B cell (primary cell): ENCODE data around the gene MMP24. TPM values are rescaled to one million over a fixed set of nuclear protein-coding genes. Genes with fewer than 3 reads are reported as not detected.

Experiments
- ATAC-seq: fragments of 200-7000 bp; cut with Tn5 transposase; one replicate; pipeline ENCODE4 v1.10.0; 2021; ENCODE audit warnings: low read depth, mild to moderate bottlenecking, moderate number of reproducible peaks, moderate library complexity
- CTCF ChIA-PET: fragments of 350-600 bp; sonication (Branson Sonifier 250); formaldehyde crosslinking; loops from one replicate; lab custom pipeline; 2021; ENCODE audit warnings: antibody characterized with exemption, inconsistent platforms; lab: Charles Lee
- POLR2A ChIA-PET: fragments of 350-600 bp; sonication (Branson Sonifier 250); formaldehyde crosslinking; loops from one replicate; lab custom pipeline; 2021; ENCODE audit warnings: antibody characterized with exemption; lab: Charles Lee
- DNase-seq: peaks from one replicate; pipeline ENCODE4 v3.0.0; 2013
- H2AFZ ChIP-seq: 2 replicates; pipeline ENCODE4 v1.6.1; 2012; ENCODE audit warnings: mild to moderate bottlenecking, low read depth, low read length; ENCODE audit not compliant: insufficient read depth, poor library complexity, severe bottlenecking
- H3K27ac ChIP-seq, 2 donors: 1 replicate in 1 of 2; 2 replicates in 1 of 2; pipeline ENCODE4 v1.5.1; 2012 to 2013; ENCODE audit warnings: low read length in 2 of 2, mild to moderate bottlenecking in 2 of 2, moderate library complexity in 1 of 2
- H3K27me3 ChIP-seq, 4 experiments: fragments of 200-600 bp in 1 of 4; sonication (generic) in 1 of 4; replicated peaks in 1 of 4; 1 replicate in 2 of 4; 2 replicates in 2 of 4; pipeline versions ENCODE4 v1.6.1 to v1.7.0; 2013 to 2016; ENCODE audit warnings: low read length in 3 of 4, mild to moderate bottlenecking in 2 of 4, mixed read lengths in 1 of 4, moderate library complexity in 1 of 4; ENCODE audit not compliant: insufficient read depth in 4 of 4, control insufficient read depth in 3 of 4; ENCODE audit errors: control extremely low read depth in 1 of 4
- H3K36me3 ChIP-seq, 2 experiments: replicated peaks in 1 of 2; 1 replicate in 1 of 2; 2 replicates in 1 of 2; pipeline versions ENCODE4 v1.6.1 to v1.7.1; 2013; ENCODE audit warnings: low read length in 1 of 2; ENCODE audit not compliant: insufficient read depth in 2 of 2, control insufficient read depth in 1 of 2; ENCODE audit errors: control extremely low read depth in 1 of 2, extremely low read depth in 1 of 2
- H3K4me1 ChIP-seq, 2 donors: fragments of 200-600 bp in 1 of 2; sonication (generic) in 1 of 2; 1 replicate in 1 of 2; 2 replicates in 1 of 2; pipeline versions ENCODE4 v1.5.1 to v1.6.1; 2013 to 2017; ENCODE audit warnings: low read length in 2 of 2; ENCODE audit not compliant: control insufficient read depth in 2 of 2, insufficient read depth in 2 of 2
- H3K4me2 ChIP-seq: replicated peaks from 2 replicates; pipeline ENCODE3; 2012; ENCODE audit warnings: mild to moderate bottlenecking, low read depth, low read length; ENCODE audit not compliant: poor library complexity, severe bottlenecking
- H3K4me3 ChIP-seq, 5 experiments: fragments of 200-600 bp in 1 of 5; sonication (generic) in 1 of 5; 1 replicate in 3 of 5; 2 replicates in 2 of 5; pipeline versions ENCODE4 v1.5.1 to v1.7.0; 2011 to 2016; ENCODE audit warnings: low read length in 4 of 5, mild to moderate bottlenecking in 4 of 5, low read depth in 2 of 5, control low read depth in 1 of 5, moderate library complexity in 1 of 5; ENCODE audit not compliant: insufficient read depth in 1 of 5; ENCODE audit errors: control extremely low read depth in 1 of 5, extremely low read depth in 1 of 5
- H3K79me2 ChIP-seq: fragments of 200-600 bp; sonication (generic); one replicate; pipeline ENCODE4 v1.6.0; 2016; ENCODE audit warnings: low read length; ENCODE audit not compliant: control insufficient read depth, insufficient read depth
- H3K9ac ChIP-seq: fragments of 200-600 bp; sonication (generic); 2 replicates; pipeline ENCODE4 v1.6.1; 2017; ENCODE audit warnings: mild to moderate bottlenecking, low read length, moderate library complexity
- H3K9me3 ChIP-seq, 3 donors: one replicate each; pipeline versions ENCODE4 v1.6.1 to v1.7.1; 2013; ENCODE audit warnings: low read length in 2 of 3; ENCODE audit not compliant: control insufficient read depth in 2 of 3, insufficient read depth in 1 of 3; ENCODE audit errors: control extremely low read depth in 1 of 3
- H4K20me1 ChIP-seq: 2 replicates; pipeline ENCODE4 v1.6.0; 2012; ENCODE audit warnings: mild to moderate bottlenecking, low read length; ENCODE audit not compliant: insufficient read depth, control insufficient read depth, poor library complexity, severe bottlenecking
- H3K27ac Mint-ChIP-seq: one replicate; pipeline ENCODE4 v1.8.0; 2021; ENCODE audit warnings: mixed read lengths
- H3K27me3 Mint-ChIP-seq: one replicate; pipeline ENCODE4 v1.8.0; 2021; ENCODE audit warnings: mixed read lengths
- H3K4me1 Mint-ChIP-seq: one replicate; pipeline ENCODE4 v1.8.0; 2021; ENCODE audit warnings: mixed read lengths
- H3K4me3 Mint-ChIP-seq: one replicate; pipeline ENCODE4 v1.8.0; 2021; ENCODE audit warnings: mixed read lengths
- H3K9me3 Mint-ChIP-seq: one replicate; pipeline ENCODE4 v1.8.0; 2022; ENCODE audit warnings: mixed read lengths; ENCODE audit not compliant: insufficient read depth
- EZH2 ChIP-seq: IDR thresholded peaks from 2 replicates; pipeline ENCODE4 v1.6.1; 2012; ENCODE audit warnings: borderline replicate concordance, low read depth, mild to moderate bottlenecking, moderate library complexity, low read length; ENCODE audit not compliant: insufficient read depth, poor library complexity, severe bottlenecking
- WGBS: methylation state at CpG from one replicate; pipeline ENCODE4 v1.1.5; 2013; ENCODE audit warnings: missing lambda C conversion rate; ENCODE audit not compliant: insufficient coverage; 5-methylcytosine and 5-hydroxymethylcytosine counted together
- intact Hi-C: fragments of 100-400 bp; cut with micrococcal nuclease; formaldehyde crosslinking; loops from one replicate; pipeline ENCODE4 v1.10.0; 2022
- polyA plus RNA-seq: library from polyadenylated mRNA; depleted of rRNA; stranded (reverse); fragments of >200 nt; gene quantifications from 2 replicates; pipeline ENCODE4 v1.2.3, GENCODE V29; 2012
- total RNA-seq, 2 donors: library from RNA; stranded (reverse); fragments of 120-200 nt in 1 of 2; gene quantifications; 1 replicate in 1 of 2; 2 replicates in 1 of 2; pipeline versions ENCODE4 v1.2.3 to v1.2.4, GENCODE V29; 2013 to 2022
- TF ChIP-seq, protein P1 (sequence below): fragments of 200-600 bp; IDR thresholded peaks from one replicate; pipeline ENCODE4 v1.8.0; 2022; ENCODE audit warnings: antibody characterized with exemption, mild to moderate bottlenecking

The MMP24 gene
- total and polyA plus RNA-seq, 2 donors (not counting 1 experiment from before 2014, with no cell fraction given) = not detected

DNA sequence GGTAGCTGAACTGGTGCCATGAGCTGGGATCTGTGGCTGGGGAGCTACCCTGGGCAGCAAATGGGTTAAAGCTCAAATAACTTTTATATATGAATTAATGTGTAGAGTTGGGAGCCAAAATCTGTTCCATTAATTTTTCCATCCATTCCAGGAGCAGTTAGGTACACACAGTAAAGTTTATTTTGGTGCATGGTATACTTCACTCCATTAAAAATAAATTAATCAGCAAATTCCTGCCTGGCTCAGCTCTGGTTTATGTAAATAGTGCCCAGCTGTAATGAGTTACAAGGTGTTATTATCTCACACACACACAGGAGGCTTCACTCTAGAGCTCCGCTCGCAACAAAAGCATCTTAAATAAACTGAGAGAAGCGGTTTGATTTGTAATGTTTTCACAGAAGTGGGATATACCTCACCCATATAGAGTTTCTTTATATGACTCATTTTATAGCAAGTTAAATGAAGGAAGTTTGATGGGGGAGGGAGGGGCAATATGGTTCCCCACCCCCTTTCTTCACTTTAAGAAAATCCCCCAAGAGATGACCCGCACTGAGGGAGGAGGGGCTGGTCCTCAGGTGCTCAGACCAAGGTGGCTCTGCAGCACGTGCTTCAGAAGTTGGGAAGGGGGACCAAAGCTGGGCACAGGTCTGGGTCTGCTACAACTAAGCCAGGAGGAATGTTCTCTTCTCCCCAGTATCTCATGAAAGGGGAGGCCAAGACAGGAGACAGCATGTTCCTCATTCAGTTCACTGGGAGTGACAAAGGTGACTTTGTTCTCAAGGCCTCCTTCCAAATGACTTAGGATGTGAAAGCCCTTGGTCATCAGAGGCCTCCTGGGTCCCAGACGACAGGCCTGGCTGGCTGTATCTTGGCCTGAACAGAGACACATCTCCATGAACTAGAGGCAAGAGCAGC lies 76.2 kb downstream of the MMP24 start:
- no peak overlapping the region for H3K27ac ChIP-seq
- TF ChIP-seq, protein P1, sequence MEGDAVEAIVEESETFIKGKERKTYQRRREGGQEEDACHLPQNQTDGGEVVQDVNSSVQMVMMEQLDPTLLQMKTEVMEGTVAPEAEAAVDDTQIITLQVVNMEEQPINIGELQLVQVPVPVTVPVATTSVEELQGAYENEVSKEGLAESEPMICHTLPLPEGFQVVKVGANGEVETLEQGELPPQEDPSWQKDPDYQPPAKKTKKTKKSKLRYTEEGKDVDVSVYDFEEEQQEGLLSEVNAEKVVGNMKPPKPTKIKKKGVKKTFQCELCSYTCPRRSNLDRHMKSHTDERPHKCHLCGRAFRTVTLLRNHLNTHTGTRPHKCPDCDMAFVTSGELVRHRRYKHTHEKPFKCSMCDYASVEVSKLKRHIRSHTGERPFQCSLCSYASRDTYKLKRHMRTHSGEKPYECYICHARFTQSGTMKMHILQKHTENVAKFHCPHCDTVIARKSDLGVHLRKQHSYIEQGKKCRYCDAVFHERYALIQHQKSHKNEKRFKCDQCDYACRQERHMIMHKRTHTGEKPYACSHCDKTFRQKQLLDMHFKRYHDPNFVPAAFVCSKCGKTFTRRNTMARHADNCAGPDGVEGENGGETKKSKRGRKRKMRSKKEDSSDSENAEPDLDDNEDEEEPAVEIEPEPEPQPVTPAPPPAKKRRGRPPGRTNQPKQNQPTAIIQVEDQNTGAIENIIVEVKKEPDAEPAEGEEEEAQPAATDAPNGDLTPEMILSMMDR = no peak
- TF ChIP-seq EZH2 = no peak
- H3K27me3 Mint-ChIP-seq = no peaks in the 10 kb centered on the region
- no peaks in the 10 kb centered on the region for H4K20me1 ChIP-seq
- WGBS = 90% methylated on average over 2 of the region's 6 CpGs
- peaks cover 0 to 7% of the 10 kb centered on the region in 2 donors for H3K4me1 ChIP-seq
- H3K9me3 ChIP-seq = no peaks in the 10 kb centered on the region
- ATAC-seq = no peak
- no peak overlapping the region for H2AFZ ChIP-seq
- no peaks in the 10 kb centered on the region for H3K9me3 Mint-ChIP-seq
- H3K36me3 ChIP-seq = peaks cover 0 to 5% of the 10 kb centered on the region in 2 experiments
- CTCF ChIA-PET = interaction anchor here (0.8 to 6.1 kb wide), 23 partner anchors 8 to 990 kb away, joined by 3 to 63 read pairs (median 3); partner anchors contain the start of genes EIF6, MMP24OS and NCOA6
- H3K9ac ChIP-seq = no peak overlapping the region
- peaks cover 5% of the 10 kb centered on the region for H3K4me1 Mint-ChIP-seq
- no peaks in the 10 kb centered on the region for H3K27me3 ChIP-seq
- intact Hi-C loops = loop anchor here (1.0 to 10.0 kb wide), 3 partner anchors 27 to 580 kb away; no protein-coding TSS in a partner anchor
- H3K4me3 Mint-ChIP-seq = no peak overlapping the region
- no peaks in the 10 kb centered on the region for H3K79me2 ChIP-seq
- no peak overlapping the region for H3K4me2 ChIP-seq
- POLR2A ChIA-PET = interaction anchor here (1.0 kb wide), 1 partner anchor 18 kb away, joined by 3 read pairs; the partner anchor contains the start of gene EIF6
- no peak for DNase-seq
- H3K27ac Mint-ChIP-seq = no peak overlapping the region
- no peak overlapping the region for H3K4me3 ChIP-seq

DNA sequence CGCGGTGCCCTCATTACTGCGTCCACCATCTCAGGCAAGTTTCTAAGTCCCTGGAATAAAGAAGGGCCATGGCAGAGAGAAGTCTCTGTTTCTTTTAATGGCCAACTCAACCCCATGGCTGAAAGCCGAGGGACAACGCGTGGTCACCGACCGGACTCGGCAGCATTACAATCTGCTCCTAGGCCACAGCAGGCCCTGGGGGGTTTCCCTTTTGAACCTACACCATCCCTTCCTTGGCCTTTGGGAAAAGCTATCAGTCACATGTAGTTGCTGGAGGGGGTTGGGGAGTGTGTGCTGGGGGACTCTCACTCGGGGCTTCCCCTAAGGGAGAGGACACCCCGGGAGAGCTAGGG lies 76.9 kb downstream of the MMP24 start:
- Histone ChIP-seq H3K4me3 (no peak overlapping the region), H4K20me1 (no peaks in the 10 kb centered on the region), H3K36me3 (peaks cover 0 to 5% of the 10 kb centered on the region in 2 experiments), H2AFZ (peak overlapping the region; percentile 55), H3K9me3 (no peaks in the 10 kb centered on the region), H3K27ac (no peak overlapping the region), H3K4me2 (no peak overlapping the region), H3K27me3 (no peaks in the 10 kb centered on the region), H3K4me1 (peaks cover 0 to 7% of the 10 kb centered on the region in 2 donors), H3K79me2 (no peaks in the 10 kb centered on the region), H3K9ac (no peak overlapping the region)
- Mint-ChIP-seq H3K4me1 (peaks cover 5% of the 10 kb centered on the region), H3K27me3 (no peaks in the 10 kb centered on the region), H3K9me3 (no peaks in the 10 kb centered on the region), H3K4me3 (no peak overlapping the region), H3K27ac (no peak overlapping the region)
- ChIA-PET POLR2A (interaction anchor here (1.0 kb wide), 1 partner anchor 19 kb away, joined by 3 read pairs; the partner anchor contains the start of gene EIF6), CTCF (interaction anchor here (0.6 to 6.1 kb wide), 24 partner anchors 9 to 991 kb away, joined by 3 to 63 read pairs (median 4); partner anchors contain the start of genes EIF6 and MMP24OS)
- intact Hi-C loops = loop anchor here (1.0 to 10.0 kb wide), 3 partner anchors 26 to 579 kb away; no protein-coding TSS in a partner anchor
- 87% methylated on average over 3 of the region's 11 CpGs for WGBS
- DNase-seq (no peak), ATAC-seq (no peak)
- TF ChIP-seq, protein P1 = no peak
- TF ChIP-seq EZH2 = no peak
